Amniotic epithelial cell (primary cell): Measurements from ENCODE around the gene MAP1S.
"Not testable (repeated sequence)": the region's sequence is repeated elsewhere in the genome, so short reads cannot be mapped to it uniquely, and the experiment has no call there.

ENCODE experiments used
- DNase-seq: peaks from one replicate; pipeline ENCODE4 v3.0.0-alpha.2; 2010; ENCODE audit warnings: low read depth

The MAP1S gene

DNA sequence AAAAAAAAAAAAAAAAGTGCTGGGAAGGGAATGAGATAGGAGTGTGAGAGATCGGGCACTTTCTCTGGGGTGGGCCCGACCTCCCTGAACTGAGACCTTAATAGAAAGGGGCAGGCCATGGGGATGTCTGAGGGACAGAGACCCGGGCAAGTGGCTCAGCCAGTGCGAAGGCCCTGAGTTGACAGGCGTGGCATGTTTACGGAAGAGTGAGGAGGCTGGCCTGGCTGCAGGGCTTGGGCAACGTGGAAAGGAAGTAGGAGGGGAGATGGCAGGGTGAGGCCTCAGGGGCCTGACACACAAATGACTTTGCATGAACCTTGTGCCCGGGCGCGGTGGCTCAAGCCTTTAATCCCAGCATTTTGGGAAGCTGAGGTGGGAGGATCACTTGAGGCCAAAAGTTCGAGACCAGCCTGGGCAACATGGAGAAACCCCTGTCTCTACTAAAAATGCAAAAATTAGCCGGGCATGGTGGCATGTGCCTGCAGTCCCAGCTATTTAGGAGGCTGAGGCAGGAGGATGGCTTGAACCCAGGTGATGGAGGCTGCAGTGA lies 45.9 kb downstream of the MAP1S start:
- DNase-seq = peak; percentile 31

DNA sequence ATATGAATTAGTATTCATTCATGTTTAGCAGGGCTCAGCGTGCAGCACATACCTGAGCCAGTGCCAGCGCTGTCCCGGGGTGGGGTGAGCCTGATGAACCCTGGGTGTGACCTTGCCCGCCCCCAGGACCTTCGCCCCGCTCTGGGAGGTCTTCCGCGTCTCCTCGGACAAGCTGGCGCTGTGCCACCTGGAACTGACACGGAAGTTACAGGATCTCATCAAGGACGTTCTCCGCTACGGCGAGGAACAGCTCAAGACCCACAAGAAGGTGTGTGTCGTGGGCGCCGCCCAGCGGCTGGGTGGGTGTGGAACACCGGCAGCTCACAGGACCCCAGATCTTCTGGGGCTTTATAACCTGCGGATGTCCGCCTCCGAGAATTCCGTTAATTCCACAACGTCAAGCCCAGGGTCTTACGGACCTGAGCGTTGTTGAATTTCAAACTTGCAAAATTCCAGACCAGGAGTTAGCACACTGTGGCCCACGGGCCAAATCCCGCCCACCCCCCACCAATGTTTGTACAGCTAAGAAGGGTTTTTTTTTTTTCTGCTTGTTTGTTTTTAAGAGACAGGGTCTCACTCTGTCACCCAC lies 47.4 kb downstream of the MAP1S start:
- DNase-seq = peak; percentile 85

DNA sequence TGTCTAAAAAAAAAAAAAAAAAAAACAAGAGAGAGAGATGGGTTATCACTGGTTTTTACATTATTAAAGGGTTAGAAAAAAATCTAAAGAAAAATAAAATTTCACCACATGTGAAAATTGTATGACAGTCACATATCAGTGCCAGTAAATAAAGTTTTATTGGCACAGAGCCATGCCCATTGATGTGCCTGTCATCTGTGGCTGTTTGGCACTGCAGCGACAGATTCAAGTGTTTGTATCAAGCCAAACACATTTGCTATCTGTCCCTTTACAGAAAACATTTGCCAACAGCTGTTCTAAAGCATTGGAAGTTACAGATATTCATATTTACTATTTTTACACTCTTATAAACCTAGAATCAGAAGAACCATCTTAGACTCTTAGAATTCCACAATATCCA lies 48.3 kb downstream of the MAP1S start:
- no peak for DNase-seq

DNA sequence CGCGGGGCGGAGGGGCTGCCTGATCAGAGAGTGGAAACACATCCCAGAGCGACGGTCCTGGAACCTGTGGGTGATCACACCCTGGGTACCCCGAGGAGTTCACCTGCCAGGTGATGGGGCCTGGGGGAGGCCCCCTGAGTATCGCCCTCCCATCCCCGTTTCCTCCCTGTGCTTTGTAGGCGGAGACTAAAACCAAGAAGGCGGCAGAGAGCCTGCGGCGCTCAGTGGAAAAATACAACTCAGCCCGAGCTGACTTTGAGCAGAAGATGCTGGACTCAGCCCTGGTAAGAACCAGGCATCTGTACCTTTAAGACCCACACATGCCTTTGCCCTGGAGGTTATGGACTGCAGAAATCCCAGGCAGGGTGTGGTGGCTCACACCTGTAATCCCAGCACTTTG lies 51.3 kb downstream of the MAP1S start:
- DNase-seq = no peak

DNA sequence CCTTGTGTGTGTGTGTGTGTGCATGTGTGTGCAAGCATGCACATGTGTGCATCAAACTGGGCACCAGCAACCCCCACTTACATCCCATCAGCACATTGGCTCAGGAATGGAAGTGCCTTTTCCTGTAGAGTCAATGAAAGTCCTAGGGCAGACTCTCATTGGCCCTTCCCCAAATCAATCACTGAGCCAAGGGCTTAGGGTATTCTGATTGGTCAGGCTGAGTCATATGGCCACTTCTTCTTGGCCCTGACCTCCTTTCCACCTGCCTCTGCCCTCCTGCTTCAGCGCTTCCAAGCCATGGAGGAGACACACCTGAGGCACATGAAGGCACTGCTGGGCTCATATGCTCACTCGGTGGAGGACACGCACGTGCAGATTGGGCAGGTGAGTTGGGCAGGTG lies 52.9 kb downstream of the MAP1S start:
- DNase-seq = peak; percentile 48

DNA sequence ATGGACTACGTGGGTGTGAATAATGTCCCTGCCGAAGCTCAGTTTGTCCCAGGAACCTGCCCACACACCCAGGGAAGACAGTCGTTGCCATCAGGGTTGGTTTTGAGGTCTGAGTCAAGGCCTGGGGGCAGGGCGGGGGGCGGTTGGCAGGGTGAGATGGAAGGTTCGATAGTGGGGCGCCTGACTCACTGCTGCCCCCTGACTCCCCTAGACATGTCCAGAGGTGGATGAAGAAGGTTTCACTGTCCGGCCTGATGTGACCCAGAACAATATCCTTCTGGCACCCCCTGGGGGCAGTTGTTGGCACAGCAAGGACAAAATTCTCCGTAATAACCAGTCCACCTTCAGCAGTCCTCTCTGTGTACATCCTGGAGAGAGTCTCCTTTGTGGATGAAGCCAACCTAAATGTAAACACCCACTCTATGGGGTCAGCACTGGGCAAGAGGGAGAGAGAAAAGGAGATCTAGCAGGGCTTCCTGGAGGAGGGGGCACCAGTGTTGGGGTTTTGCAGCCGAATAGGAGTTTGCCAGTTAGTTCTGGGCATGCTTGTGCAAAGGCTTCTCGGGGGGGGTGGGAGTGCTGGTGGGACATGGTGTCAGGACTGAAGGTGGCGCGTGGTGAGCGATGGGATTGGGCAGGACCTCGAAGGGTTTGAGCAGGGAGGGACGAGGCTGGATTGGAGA lies 56.1 kb downstream of the MAP1S start:
- peak; percentile 24 for DNase-seq

DNA sequence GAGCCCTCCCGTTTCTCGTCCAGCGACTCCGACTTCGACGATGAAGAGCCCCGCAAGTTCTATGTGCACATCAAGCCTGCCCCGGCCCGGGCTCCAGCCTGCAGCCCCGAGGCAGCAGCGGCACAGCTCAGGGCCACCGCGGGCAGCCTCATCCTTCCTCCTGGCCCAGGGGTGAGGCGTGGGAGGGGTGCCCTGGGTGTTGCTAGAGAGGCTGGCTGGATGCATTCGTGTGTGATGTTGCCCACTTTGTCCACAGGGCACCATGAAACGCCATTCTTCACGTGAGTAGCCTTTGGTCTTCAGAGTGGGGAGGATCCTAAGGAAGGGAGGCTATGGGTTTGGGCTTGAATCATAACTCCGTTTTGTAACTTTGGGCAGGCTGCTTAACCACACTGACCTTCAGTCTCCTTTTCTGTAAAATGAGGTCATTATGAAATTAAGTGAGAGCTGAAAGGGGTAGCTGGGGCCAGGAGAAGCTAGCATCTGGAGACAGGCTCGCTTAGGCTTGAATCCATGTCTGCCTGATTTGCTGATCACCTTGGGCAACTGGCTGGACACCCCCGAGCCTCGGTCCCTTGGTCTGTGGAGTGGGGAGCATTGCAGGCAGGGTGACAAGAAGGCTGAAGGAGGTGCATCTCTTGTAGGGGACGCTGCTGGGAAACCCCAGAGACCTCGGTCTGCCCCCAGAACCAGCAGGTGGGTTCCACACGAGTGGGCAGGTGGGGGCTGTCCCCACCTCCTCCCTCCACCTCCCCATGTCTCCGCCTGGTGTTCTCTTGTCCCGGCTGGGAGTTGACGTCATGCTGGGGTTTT lies 56.9 kb downstream of the MAP1S start:
- DNase-seq = peak; percentile 80

DNA sequence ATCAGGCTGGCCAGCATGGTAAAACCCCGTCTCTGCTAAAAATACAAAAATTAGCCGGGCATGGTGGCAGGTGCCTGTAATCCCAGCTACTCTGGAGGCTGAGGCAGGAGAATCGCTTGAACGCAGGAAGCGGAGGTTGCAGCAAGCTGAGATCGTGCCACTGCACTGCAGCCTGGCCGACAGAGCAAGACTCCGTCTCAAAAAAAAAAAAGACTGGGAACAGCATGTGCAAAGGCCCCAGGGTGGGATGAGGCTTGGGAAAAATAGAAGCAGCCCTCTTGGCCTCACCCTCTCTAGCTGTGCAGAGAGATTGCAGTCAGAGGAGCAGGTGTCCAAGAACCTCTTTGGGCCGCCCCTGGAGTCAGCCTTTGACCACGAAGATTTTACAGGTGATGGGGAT lies 58.6 kb downstream of the MAP1S start:
- DNase-seq = not testable (repeated sequence)

DNA sequence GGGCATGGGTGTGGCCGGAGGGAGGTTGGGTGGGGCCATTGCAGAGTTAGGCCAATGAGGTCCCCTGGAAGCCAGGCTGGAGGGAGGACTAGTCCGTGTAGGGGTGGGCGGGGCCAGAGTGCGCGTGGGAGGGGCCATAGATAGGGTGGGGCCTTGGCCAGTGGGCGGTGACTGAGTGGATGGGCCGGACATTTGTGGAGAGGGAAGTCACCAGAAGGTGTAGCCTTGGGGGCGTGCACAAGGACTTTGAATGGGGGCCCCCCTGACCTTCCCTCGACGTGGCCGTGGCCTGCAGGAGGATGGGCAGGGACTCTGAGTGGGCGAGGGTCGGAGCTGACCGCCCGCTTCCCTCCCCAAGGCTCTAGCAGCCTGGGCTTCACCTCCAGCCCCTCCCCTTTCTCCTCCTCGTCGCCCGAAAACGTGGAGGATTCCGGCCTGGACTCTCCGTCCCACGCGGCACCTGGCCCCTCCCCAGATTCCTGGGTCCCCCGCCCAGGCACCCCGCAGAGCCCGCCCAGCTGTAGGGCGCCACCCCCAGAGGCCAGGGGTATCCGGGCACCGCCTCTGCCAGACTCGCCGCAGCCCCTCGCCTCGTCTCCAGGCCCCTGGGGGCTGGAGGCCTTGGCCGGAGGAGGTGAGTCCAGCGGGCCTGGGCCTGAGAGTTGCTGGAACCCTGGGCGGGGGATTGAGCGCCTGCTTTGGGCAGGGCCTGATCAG lies 59.1 kb downstream of the MAP1S start:
- peak; percentile 59 for DNase-seq

DNA sequence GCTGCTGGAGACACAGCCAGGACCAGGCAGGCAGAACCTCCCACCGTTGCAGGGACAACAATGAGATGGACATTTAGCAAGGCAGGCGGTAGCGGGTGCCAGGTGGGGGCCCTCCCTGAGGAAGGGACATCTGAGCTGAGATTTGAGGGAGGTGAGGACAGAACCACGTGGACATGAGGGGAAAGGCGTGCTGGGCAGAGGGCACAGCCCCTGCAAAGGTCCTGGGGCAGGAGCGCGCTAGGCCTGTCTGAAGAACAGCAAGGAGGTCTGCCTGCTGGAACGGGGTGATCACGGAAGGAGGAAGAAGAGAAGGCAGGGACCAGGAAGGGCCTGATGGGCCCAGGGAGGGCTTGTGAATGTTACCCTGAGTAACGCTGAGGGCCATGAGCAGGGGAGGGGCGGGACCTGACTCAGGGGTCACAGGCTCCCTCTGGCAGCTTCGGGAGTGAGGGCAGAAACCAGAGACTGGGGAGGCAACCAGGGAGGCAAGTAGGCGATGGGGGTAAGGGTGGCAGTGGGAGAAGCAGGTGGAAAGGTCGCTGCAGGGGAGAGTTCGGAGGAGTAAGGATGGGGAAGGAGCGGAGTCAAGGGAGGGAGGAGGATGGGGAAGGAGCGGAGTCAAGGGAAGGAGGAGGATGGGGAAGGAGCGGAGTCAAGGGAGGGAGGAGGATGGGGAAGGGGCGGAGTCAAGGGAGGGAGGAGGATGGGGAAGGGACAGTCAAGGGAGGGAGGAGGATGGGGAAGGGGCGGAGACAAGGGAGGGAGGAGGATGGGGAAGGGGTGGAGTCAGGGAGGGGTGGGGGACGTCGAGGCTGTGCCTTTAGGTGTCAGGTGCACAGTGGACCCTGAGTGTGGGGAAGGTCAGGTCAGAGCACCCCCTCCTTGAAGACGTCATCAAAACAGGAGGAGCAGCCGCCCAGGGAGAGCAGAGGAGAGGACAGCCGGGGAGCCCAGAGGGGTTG lies 60.0 kb downstream of the MAP1S start:
- peak; percentile 84 for DNase-seq

DNA sequence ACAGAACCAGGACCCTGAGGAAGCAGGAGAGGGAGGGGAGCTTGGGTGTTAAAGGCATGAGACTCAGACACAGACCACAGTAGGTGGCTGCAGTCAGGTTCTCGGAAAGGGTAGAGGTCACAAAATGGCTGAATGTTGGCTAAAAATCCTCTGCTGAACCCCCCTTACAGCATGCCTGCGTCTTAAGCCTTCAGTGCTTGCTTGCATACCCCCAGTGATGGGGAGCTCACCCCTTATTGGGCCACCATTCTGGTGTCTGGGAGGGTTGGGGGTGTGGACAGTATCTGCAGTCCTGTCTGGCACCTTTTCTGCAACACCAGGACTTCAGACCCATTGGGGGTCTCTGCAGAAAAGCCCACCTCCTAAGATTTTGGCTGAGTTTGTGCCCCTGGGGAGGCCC lies 61.5 kb downstream of the MAP1S start:
- no peak for DNase-seq

DNA sequence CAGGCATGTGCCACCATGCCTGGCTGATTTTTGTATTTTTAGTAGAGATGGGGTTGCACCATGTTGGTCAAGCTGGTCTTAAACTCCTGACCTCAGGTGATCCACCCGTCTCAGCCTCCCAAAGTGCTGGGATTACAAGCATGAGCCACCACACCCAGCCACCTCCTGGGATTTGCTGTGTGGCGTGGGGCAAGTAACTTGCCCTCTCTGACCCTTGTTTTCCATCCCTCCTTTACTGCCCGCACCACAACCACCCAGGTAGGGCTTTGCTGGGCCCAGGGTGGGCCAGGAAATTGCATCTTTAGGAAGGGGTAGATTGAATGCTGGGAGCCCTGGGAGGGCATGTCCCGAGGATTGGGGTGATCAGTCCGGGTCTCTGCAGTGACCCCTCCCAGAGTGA lies 64.4 kb downstream of the MAP1S start:
- not testable (repeated sequence) for DNase-seq
